Progenitor cell of endocrine pancreas (in vitro differentiated cells): ENCODE data around the gene DTNA. TPM values are rescaled to one million over a fixed set of nuclear protein-coding genes. Genes with fewer than 3 reads are reported as not detected.

Experiments
- DNase-seq: peaks from one replicate; pipeline ENCODE4 v3.0.0; 2021; ENCODE audit warnings: low spot score; ENCODE audit not compliant: unreplicated experiment
- H3K27ac Mint-ChIP-seq: 2 replicates; pipeline ENCODE4 v1.8.0; 2021; ENCODE audit warnings: mild to moderate bottlenecking, moderate library complexity, mixed read lengths
- H3K27me3 Mint-ChIP-seq: 2 replicates; pipeline ENCODE4 v1.8.0; 2021; ENCODE audit warnings: mixed read lengths
- H3K36me3 Mint-ChIP-seq: 2 replicates; pipeline ENCODE4 v1.8.0; 2022; ENCODE audit warnings: mixed read lengths; ENCODE audit not compliant: insufficient read depth
- H3K4me1 Mint-ChIP-seq: 2 replicates; pipeline ENCODE4 v1.8.0; 2021; ENCODE audit warnings: low read depth, mixed read lengths
- H3K4me3 Mint-ChIP-seq: 2 replicates; pipeline ENCODE4 v1.8.0; 2021; ENCODE audit warnings: low read depth, mild to moderate bottlenecking, moderate library complexity, mixed read lengths
- H3K9me3 Mint-ChIP-seq: 2 replicates; pipeline ENCODE4 v1.8.0; 2021; ENCODE audit warnings: low read depth, mixed read lengths
- total RNA-seq: library from RNA; stranded (reverse); gene quantifications from 2 replicates; pipeline ENCODE4 v1.2.1, GENCODE V29; 2021
- TF ChIP-seq, protein P1 (sequence below): fragments of 200-600 bp; sonication (generic); IDR thresholded peaks from one replicate; pipeline ENCODE4 v1.5.0; 2021; ENCODE audit warnings: antibody characterized with exemption, mild to moderate bottlenecking; ENCODE audit not compliant: unreplicated experiment

DTNA gene
- total RNA-seq, 1 donor from 2014 or later = 25.4 TPM

DNA sequence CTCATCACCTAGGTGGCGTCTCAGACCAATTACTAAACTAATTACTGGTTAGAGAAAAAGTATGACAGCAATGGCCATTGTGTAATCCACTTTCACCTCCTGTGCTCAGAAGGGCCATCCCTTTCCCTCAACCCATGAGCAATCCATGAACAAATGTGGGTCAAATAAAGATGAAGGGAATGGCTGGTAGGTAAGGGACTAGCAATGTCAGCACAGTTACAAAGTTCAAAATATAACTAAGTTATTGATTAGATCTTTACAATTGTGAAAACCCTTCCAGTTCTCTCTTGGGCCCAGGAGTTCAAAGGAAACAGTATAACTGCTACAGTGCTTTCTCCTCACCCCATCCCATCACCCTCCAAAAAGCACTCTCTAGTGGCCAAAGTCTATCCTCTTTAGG, 98.3 kb downstream of the DTNA start:
- no peaks in the 10 kb centered on the region for H3K9me3 Mint-ChIP-seq
- DNase-seq = no peak
- H3K27me3 Mint-ChIP-seq = no peaks in the 10 kb centered on the region
- TF ChIP-seq, protein P1, sequence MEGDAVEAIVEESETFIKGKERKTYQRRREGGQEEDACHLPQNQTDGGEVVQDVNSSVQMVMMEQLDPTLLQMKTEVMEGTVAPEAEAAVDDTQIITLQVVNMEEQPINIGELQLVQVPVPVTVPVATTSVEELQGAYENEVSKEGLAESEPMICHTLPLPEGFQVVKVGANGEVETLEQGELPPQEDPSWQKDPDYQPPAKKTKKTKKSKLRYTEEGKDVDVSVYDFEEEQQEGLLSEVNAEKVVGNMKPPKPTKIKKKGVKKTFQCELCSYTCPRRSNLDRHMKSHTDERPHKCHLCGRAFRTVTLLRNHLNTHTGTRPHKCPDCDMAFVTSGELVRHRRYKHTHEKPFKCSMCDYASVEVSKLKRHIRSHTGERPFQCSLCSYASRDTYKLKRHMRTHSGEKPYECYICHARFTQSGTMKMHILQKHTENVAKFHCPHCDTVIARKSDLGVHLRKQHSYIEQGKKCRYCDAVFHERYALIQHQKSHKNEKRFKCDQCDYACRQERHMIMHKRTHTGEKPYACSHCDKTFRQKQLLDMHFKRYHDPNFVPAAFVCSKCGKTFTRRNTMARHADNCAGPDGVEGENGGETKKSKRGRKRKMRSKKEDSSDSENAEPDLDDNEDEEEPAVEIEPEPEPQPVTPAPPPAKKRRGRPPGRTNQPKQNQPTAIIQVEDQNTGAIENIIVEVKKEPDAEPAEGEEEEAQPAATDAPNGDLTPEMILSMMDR = no peak
- H3K36me3 Mint-ChIP-seq = peaks cover 2% of the 10 kb centered on the region
- no peak overlapping the region for H3K4me3 Mint-ChIP-seq
- H3K27ac Mint-ChIP-seq = no peak overlapping the region
- no peaks in the 10 kb centered on the region for H3K4me1 Mint-ChIP-seq

DNA sequence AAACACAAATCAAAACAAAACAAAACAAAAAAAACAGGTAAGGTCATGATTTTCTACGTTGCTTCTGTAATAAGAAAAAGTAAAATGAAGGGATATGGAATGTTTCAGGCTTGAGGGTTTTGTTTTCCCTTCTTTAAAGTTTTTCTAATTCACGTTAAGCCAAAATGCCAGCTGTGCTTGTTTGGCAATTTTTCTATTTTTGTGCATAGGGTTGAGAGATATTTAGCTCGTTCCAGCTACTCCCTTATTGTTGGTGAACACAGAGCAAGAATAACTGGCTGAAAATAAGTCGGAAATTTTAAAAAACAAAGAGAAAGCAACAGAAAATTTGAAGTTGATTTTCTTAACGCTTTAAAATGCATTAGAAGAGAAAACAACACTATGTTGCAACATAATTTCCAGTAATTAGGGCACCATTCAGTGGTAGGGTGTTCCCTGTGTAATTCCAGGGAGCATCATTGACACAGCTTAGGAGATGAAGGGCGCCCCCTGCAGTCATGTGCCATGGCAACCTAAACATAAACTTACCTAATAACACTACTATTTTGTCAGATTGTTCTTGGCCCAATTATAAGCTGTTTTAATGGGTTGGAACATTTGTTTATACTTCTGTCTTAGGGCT, 99.5 kb downstream of the DTNA start:
- no peak for DNase-seq
- Mint-ChIP-seq H3K4me1 (no peaks in the 10 kb centered on the region), H3K36me3 (peaks cover 2% of the 10 kb centered on the region), H3K27me3 (no peaks in the 10 kb centered on the region), H3K4me3 (no peak overlapping the region), H3K27ac (no peak overlapping the region), H3K9me3 (no peaks in the 10 kb centered on the region)
- TF ChIP-seq, protein P1 = peak; percentile 35

DNA sequence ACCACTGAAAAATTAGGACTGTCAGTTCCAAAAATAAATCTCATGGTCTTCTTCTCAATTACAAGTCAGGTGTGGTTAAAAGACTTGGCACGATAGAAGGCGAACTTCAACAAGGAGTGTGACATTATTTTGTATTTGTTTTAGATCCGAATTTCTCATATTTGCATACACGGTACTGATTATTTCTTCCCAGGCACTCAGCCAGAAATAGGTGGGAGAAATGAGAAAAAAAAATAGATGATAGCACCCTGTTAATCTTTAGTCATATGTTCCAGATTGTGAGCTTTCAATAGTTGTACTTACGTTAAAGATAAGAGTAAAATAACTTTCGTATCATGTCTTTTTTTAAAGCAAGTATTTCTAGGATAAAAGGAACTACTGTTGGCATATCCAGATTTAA, 106.1 kb downstream of the DTNA start:
- no peak overlapping the region for H3K27ac Mint-ChIP-seq
- no peaks in the 10 kb centered on the region for H3K9me3 Mint-ChIP-seq
- peaks cover 2% of the 10 kb centered on the region for H3K36me3 Mint-ChIP-seq
- H3K4me3 Mint-ChIP-seq = no peak overlapping the region
- no peak for DNase-seq
- no peaks in the 10 kb centered on the region for H3K4me1 Mint-ChIP-seq
- TF ChIP-seq, protein P1 = no peak
- H3K27me3 Mint-ChIP-seq = no peaks in the 10 kb centered on the region

DNA sequence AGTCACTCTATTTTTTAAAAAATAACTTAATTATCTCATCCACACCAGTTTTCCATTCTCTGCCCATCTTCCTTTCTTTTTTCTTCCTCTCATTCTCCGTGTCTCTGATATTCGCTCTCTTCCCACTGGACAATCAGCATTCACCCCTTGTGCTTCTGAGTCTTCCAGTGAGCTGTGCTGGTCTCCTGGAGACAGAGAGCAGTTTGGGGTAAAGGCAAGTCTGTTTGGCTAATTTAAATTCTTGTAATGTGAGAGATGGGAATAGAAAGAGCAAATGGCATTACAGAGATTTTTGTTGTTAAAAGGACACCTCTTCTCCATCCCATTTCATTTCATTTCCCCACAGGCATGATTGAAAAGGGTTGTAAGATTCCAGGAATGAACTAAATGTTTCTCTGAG, 107.5 kb downstream of the DTNA start:
- H3K9me3 Mint-ChIP-seq = no peaks in the 10 kb centered on the region
- H3K27me3 Mint-ChIP-seq = no peaks in the 10 kb centered on the region
- H3K4me1 Mint-ChIP-seq = no peaks in the 10 kb centered on the region
- DNase-seq = no peak
- H3K27ac Mint-ChIP-seq = no peak overlapping the region
- H3K36me3 Mint-ChIP-seq = peaks cover under 1% of the 10 kb centered on the region
- no peak overlapping the region for H3K4me3 Mint-ChIP-seq
- TF ChIP-seq, protein P1 = no peak

DNA sequence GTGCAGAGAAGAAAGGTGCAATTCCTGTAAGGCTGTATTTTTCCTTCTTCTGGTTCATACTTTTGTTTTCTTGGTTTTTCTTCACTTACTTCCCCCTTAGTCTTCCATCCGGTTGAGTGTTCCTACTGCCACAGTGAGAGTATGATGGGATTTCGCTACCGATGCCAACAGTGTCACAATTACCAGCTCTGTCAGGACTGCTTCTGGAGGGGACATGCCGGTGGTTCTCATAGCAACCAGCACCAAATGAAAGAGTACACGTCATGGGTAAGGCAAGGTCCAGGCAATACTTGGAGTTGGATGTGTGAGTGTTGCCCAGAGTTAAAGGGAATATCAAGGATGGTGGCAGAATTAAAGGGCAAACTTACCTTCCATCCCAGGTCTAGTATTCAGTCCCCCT, 108.0 kb downstream of the DTNA start:
- no peak overlapping the region for H3K27ac Mint-ChIP-seq
- no peak overlapping the region for H3K4me3 Mint-ChIP-seq
- no peaks in the 10 kb centered on the region for H3K27me3 Mint-ChIP-seq
- DNase-seq = no peak
- no peaks in the 10 kb centered on the region for H3K36me3 Mint-ChIP-seq
- TF ChIP-seq, protein P1 = no peak
- H3K4me1 Mint-ChIP-seq = no peaks in the 10 kb centered on the region
- H3K9me3 Mint-ChIP-seq = no peaks in the 10 kb centered on the region
